DMS153 (cell line): ENCODE measurements around the gene DPH5.

ENCODE experiments used
- DNase-seq: peaks from one replicate; lab custom pipeline; 2025; lab: John Stamatoyannopoulos, UW

Gene DPH5

DNA sequence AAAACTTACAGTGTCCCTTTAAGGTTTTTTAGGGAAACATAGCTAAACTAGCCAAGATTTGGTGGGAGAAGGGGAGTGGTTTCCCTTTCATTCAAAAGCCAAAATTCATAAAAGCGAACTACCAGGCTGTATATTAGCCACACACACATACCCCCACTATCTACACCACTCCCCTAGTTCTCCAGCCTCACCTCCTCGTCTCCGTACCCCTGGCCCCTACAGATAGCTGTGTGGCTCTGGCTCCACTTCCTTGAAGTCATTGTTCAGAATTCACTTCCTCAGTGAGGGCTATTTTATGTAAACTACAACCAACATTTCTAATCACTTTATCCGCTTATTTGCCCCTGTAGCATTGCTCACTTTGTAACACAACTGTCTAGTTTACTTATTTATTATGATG lies 5.3 kb upstream of the DPH5 start:
- no peak for DNase-seq

DNA sequence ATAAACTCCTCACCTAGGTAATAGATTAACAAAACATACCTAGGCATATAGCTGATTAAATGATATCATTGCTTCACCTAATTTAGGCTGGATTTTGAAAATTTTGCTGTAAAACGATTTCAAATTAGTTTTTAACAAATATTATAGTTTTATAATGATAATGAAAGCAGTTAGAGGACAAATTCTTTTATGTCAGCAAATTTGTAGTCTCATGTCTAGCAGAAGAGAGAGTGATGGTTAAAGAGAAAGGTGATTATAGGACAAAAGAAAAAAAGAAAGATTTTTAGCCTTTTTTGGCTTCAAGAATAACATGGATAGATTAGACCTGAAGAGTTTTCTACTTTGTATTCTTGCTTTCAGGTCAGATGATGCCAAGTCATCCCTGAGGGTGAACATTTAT lies 3.6 kb upstream of the DPH5 start:
- no peak for DNase-seq

DNA sequence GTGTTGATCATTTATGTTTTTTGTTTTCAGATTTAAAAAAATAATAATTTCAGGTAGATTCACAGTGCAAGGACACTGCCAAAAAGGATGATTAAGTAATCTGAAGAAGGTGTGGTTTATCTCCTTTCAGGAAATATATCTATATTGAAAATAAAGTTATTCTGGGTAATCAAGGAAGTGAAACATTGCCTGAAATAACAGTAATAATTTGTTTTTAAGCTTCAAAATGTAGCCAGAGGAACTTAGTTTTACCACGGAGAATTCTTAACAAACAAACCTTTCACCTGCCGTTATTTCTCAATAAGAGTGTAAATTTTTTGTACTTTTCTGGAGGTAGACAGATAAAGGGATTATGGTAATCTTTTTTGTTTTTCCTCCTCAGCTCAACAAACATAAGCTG lies 2.9 kb upstream of the DPH5 start:
- no peak for DNase-seq

- no peak for DNase-seq
Observed at GRCh38 chr1:101027194-101027772, 1.7 kb upstream of the DPH5 start.

DNA sequence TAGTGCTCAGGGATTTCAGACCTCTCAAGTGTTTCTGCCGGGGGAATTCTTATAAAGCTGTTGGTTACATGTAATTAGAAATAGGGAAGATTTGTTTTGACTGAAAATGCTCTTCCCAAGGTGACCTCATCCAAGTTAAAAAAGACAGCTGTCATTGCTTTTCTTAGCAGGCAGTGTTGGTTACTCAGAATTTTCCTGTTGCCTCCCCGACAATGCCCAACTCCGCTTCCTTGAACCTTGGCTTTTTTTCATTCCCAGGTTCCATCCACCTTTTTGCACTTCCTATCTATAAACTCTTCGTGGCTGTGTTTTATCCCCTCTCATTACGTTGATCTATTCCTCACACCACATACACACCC lies 825 bp upstream of the DPH5 start:
- no peak for DNase-seq

- no peak for DNase-seq
Observed at GRCh38 chr1:101025283-101025656, 314 bp downstream of the DPH5 start.

GRCh38 chr1:101022294-101022693 lies 3.3 kb downstream of the DPH5 start:
- DNase-seq, result peak; percentile 71

GRCh38 chr1:101017448-101017847 lies 8.1 kb downstream of the DPH5 start:
- no peak for DNase-seq

- no peak for DNase-seq
Observed at GRCh38 chr1:101013776-101014175, 11.8 kb downstream of the DPH5 start.

- no peak for DNase-seq
Observed at GRCh38 chr1:101008229-101008834, 17.3 kb downstream of the DPH5 start.

DNA sequence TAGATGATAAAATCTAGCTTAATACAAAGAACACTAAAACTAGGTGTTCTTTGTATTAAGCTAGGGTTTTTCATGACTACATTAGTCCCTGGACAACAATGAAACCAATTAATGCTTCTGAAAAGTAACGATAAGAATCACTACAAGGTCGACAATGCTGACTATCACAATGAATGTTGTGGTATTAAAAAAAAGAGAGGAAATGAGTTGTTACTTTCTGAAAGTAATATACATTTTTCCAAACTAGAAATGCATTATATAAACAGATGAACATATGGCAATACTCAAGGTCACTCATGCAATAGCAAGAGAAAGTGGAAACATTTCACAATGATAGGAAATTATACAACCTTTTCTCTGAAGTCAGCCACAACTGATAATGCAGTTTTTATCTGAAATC lies 19.0 kb downstream of the DPH5 start:
- DNase-seq, result no peak

- DNase-seq, result no peak
Observed at GRCh38 chr1:101005871-101006270, 19.7 kb downstream of the DPH5 start.

- no peak for DNase-seq
Observed at GRCh38 chr1:101005183-101005582, 20.4 kb downstream of the DPH5 start.

DNA sequence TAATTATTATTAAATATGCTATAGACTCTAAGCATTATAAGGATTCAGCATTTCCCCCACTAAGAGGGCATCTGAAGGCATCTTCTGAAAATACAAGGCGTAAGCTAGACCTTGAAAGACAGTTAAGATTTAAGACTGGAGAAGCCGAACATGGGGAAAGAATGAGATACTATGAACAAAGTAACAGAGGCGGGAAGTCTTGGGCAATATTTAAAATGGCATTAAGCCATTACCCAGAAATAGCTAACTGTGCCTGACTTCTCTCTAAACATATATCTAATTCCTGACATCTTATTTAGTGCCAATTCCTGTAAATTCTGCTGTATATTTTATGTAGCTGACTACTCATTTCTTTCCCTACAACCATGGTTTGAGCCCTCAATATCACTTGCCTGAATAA lies 20.9 kb downstream of the DPH5 start:
- DNase-seq, result no peak

DNA sequence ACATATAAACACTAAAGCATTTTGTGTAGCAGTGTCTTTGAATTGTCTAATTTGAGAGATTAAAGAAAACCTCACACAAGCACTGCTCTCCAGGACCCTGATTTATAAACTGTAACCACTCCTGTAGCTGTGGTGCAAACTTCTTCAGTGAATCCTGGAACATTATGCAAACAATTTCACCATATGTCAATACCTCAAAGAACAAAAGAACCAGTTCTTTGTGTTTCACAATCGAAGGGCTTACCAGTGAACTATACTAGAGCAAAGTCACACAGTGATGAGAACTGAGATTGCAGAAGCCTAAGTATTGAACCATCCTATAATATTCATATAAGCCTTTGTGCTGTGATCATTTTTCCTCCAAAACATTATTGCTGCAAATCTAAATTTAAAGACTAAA lies 21.5 kb downstream of the DPH5 start:
- DNase-seq, result peak; percentile 49

DNA sequence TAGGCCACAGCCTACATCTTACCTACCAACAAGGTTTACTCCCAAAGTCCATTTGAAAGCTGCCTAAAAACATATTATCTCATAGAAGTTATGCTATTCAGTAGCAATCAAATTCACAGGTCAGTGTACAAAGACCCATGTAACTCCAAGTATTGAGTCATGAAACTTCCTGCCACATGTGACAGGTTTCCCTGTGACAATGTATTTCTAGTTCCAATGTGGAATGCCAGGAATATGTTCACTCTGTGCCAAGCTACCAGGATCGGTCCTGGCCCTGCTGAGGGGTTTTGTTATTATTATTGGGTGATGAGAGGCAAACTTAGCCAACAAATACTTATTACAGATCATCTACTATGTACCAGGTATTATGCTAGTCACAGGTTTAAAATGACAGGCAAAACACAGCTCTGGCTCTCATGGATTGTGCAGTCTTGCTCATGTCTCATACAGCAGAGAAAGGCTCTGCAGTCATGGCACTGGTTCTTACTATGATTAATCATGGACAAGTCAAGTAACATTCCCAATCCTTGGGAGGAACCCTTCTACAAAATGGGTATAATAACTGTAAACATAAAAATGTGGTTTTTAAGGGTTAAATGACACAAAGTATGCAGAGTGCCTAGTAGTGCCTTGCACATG lies 22.5 kb downstream of the DPH5 start:
- no peak for DNase-seq

DNA sequence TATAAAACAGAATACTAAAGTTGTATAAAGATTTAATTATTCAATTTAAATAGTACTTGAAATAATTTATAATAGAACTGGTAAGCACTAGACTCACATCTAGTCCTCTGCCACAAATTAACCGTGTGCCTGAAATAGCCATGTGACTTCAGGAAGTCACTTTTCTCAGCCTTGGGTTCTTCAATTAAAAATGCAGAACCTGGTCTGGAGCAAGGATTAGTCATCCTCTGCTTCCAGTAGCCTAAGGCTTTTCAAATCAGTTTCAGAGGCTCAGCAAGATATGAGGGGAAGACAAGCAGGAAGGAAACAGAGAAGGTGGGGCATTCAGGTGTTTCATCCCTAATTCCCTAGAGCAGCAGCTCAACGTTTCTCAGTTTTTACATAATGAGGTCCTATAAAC lies 23.0 kb downstream of the DPH5 start:
- no peak for DNase-seq

GRCh38 chr1:101000131-101000873 lies 25.3 kb downstream of the DPH5 start:
- DNase-seq, result no peak

DNA sequence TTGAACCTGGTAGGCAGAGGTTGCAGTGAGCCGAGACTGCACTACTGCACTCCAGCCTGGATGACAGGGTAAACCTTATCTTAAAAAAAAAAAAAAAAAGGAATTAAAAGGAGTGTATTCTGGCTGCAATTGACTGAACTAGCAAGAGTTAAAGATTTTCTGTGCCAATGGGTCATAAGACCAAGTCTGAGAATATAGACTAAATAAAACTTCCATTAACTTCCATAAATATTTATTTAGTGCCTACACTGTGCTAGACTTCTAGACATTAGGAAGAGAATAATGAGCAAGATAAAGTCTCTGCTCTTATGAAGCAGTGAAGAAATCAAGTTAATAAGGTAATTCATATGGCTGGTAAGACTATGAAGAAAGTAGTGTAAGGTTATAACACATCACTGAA lies 27.2 kb downstream of the DPH5 start:
- no peak for DNase-seq

DNA sequence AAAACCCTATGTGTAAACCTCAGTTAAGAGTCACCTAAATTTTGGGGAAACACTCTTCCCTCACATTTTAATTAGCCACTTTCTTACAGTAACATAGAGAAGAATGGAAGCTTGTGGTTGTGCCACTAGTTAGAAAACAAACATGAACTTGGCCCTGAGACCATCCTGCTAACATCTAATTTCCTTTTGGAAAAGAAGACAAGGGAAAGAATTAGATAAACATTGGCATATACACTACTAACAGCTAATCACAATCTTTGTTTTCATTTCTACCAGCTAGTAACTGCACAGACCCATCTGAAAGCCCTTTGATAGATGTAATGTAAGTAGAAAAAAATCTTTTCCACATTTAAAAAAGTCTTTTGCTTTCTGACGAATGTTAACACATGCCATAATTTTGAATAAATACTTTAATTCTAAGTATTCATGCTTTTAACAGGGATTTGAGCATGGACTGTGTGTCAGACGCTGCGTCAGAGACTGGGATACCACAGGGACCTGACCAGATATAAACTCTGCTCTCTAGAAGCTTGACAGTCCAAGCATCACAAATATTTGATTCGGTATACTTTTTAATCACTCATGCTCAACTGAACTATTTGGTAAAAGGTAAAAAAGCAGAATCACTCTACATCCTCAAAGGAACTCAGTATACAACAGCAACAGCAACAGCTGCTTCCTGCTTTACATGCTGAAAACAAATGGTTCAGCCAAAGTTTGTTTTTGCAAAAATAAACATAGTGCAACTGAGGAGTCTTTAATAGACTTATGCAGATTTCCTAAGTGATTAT lies 30.2 kb downstream of the DPH5 start:
- no peak for DNase-seq

DNA sequence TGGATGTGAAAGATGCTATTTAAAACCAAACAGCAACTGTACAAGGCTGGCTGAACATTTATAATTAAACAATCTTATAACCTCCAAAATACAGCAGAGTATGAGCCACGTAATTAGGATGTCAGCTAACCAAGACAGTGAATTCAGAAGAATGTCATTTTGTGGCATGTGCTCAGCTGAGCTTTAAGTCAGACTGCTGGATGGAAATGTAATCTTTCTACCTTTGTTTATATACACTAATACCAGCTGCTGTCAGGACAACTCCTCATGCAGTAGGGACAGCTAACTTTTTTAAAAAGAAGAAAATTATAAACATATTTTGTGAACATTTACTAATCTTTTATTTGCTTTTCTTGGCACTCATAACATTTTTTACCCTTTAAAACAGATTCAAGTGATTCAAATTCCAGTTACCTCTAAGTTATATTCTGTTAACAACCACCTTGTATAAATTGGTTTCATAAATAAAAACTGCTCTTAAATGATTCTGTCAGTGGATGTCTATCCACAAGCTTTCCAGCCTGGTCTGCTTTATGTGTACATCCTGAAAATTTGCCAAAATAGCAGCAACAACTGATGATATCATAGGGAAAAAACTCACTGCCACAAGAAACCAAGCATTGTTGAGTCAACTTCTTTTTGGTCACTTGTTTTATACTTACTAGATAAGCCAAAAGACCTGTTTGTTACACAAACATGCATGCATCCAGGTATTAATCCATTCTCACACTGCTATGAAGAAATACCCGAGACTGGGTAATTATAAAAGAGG lies 36.1 kb downstream of the DPH5 start:
- no peak for DNase-seq

DNA sequence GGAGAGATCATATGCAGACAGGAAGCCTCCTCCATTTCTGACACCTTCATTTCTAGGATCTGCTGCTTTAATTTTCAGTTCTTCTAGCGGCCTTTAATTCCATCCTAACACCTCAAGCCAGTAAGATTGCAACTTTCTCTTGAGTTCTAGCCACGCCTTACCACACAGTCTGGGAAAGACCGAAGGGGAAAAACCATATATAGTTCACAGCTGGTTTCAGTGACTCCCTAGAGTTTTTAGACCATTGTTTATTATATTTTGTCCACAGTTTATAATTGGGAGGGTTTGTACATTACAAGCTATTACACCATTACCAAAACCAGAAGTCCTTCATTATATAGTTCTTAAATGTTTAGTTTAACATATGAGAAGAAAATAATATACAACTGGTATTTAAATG lies 37.5 kb downstream of the DPH5 start:
- DNase-seq, result no peak
